Fibroblast of skin of right biceps (primary cell): ENCODE measurements around the gene ACAA1.

Experiments used
- DNase-seq: peaks from one replicate; pipeline ENCODE4 v3.0.0-alpha.2; 2013

ACAA1 gene

DNA sequence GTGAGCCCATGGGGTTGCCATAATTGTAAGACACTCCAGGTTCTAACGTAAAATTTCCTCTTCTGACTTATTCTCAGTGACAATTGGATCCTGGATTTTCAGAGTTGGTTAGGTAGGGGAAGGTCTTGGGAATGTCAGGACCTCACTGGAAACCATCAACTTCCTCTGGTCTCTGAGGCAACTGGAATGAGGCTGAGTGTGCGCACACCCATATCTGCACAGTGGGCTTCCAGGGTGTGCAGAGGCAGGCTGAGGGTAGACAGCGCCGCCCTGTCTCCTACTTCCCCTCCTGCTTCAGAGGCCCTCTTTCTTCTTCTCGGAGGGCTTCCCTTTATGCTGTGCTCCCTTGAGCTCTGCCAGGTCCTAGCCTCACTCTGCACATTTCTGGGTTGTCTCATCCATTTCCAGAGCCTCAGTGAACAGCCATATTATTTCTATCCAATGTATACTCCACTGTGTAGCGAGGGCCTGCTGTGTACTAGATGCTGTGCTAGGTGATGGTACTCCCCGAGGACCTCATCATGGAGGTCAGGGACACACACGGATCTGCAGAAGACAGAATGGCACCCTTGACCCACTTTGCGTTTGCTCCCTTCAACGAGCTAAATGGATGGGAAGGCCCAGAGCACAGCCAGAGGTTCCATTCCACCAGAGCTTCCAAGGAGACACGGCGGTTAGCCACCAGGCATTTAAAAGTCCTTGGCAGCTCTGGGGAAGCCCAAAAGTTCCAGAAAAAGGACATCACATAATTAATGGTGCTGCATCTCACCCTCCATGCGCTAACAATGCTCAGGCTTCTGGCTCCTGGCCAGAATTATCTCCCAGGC lies 18.3 kb downstream of the ACAA1 start:
- DNase-seq, result no peak

DNA sequence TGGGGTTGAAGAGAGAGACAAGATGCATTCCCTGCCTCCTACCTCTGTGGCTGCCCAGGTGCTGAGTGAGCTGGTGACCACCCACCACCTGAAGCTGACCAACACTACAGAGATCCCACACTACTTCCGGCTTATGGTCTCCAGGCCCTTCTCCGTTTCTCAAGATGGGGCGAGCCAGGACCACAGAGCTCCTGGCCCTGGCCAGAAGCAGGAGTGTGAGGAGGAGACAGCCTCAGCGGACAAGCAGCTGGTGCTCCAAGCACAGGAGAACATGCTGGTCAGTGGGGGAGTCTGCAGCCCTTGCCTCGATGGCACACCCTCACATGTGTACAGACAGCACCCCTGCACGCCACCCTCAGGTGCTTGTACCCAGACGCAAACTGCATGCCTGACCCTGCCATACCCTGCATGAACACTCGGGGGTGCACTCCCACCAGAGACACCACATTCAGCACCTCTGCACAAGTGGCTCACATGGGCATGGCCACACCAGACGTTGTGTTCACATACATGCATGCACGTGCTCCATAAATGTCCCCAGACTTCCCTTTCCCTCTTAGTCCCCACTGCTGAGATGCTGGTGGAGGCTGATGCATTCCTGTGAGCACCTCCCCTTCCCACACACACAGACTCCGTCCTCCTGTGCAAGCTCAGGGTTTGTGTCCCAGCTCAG lies 19.0 kb downstream of the ACAA1 start:
- DNase-seq, result peak; percentile 54

DNA sequence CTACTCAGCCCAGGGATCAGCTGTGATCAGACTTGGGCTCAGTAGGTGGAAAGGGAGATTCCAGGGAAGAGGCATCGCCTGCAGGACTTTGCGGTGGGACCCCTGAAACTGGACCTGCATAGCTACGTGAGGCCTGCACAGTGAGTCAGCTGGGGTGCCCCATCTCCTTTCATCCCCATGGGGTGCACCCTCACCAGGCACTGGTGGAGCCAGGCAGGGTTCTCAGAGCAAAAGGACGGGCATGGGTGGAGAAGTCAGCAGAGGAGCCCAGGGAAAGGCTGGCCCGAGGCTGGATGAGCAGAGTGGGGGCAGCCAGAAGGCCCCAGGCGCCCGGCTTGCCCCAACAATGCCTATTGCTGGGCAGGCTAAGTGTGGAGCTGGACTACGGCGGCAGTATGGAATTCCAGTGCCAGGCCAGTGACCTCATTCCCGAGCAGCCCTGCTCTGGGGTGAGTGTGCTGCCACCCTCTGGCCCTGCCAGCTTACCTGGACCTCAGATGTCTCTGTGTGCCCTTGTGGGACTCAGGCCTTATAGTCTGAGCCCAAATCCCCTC lies 19.7 kb downstream of the ACAA1 start:
- DNase-seq, result no peak

DNA sequence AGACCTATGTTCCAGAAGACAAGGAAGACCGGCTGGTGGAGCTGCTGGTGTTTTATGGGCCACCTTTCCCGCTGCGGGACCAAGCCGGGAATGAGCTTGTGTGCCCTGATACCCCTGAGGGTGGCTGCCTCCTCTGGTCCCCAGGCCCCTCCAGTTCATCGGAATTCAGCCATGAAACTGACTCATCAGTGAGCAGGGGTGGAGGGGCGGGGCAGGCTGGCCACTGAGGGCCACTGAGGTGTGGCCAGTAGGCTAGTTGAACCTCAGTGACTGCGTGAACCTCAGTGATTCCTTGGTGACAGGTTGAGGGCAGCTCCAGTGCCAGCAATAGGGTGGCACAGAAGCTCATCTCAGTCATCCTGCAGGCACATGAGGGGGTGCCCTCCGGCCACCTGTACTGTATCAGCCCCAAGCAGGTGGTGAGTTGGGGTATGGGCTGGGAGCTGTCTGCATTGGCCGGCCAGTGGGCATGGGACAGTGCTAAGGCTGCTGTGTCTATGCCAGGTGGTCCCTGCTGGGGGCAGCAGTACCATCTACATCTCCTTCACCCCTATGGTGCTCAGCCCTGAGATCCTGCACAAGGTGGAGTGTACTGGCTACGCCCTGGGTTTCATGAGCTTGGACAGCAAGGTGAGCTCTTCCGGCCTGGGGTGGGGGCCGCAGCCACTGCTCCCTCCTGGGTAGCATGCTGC lies 20.3 kb downstream of the ACAA1 start:
- no peak for DNase-seq

DNA sequence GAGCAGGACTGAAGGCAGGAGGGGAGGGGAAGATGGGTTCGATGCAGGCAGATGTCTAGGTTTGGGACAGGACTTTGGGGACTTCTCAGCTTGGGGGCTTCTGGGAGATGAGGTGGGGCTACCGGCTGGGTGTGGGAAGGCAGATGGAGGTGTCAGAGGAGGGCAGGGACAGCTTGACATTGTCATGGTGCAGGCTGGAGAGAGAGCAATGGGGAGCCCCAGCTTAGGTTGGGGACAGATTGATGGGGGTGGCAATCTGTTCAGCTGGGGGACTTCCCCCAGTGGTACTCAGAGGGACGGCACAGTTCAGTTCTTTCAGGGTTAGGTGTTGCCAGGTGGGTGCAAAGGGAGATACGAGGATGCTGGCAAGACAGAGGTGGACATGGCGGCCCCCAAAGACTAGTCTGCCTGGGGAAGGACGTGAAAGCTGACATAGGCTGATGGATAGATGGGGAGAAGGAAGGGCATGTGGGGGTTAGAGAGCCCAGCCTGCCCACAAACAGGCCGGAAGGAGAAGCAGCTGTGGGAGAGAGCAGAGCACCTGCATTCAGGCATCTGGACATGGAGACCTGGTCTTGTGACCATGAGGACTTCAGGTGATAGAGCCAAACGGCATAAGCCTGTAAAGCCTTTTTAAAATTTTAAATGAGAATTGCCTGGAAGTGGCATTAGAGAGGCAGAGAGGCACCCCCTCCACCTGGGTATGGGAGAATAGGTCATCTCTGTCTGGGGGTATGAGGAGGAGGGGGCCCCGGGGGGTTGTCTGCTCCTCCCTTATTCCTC lies 21.1 kb downstream of the ACAA1 start:
- no peak for DNase-seq

DNA sequence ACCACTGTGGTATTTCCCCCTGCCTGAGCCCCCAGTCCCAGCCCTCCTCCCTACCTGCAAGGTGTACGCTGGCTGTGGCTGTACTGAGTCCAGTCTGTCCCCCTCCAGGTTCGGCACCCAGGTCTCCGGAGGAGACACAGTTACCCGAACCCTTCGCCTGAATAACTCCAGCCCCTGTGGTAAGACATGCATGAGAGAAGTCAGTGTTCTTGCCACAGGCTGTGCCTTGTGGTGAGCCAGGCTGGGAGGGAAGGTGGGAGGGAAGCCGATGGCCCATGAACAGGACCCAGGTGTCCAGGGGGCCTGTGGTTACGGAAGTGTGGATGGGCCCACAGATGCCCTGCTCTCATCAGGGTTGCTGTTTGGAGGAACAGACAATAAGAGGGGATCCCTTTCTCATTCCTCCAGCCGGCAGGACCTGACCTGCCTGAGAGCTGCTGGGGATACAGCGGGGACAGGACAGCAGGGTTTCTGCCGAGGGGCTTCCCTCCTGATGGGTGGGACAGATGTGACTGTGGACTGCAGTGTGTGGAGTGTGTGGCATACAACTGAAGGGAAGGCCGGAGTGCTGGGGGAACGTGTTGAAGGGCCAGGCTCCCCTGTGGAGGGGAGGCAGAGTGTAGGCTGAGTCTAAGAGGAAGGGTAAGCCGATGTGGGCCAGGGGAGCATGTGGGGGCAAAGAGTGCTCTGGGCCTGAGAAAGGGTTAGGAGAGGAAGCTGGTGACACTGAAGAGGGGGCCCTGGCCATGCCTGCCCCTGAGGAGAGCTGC lies 21.9 kb downstream of the ACAA1 start:
- DNase-seq, result no peak

DNA sequence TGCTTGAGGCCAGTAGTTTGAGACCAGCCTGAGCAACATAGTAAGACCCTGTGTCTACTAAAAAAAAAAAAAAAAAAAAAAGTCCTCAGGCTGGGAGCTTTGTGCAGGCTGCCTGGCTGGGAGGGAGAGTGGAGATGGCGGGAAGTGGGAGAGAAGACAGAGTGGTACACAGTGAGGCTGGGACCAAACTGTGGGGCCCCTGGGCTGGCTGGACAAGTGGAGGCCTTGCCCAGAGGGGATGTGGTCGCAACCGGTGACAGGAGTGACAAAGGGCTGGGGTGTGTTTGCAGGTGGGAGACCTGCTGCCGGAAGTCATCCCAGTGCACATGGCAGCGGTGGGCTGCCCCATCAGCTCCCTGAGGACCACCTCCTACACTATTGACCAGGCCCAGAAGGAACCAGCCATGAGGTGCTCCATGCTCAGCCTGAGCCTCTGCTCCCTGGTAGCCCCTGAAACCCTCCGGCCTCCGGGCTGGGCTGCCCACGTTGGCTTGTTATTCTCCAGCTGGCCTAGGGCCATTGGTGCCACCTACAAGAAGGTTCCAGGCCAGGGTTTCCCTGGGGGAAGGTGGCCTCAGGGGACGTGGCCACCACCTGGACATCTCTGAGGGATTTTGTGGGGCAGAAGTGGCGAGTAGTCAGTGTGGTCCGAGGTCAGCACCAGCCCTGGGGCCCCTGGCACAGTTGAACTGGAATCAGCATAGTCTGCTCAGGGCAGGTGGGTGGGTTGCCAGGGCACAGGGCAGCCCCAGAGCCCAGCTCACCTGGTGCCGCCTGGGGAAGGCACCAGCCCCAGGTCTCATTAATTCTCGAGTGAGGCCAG lies 22.7 kb downstream of the ACAA1 start:
- DNase-seq, result no peak

DNA sequence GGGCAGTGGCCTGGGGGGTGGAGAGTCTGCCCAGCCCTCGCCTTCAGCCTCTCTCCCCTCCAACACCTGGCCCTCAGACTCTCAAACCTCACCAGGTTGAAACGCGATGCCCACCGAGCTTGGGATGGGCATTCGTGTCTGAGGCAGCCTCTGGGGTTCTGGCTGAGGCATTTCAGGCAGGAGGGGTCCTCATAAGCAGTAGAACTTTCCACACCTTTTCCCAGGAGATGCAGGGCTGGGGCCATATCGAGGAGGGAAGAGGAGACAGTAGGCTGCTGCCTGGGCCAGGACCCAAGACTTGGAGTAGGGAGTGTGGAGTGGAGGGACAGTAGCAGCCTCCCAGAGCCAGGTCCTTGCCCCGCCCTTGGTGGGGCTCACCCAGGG lies 24.6 kb downstream of the ACAA1 start:
- DNase-seq, result no peak

DNA sequence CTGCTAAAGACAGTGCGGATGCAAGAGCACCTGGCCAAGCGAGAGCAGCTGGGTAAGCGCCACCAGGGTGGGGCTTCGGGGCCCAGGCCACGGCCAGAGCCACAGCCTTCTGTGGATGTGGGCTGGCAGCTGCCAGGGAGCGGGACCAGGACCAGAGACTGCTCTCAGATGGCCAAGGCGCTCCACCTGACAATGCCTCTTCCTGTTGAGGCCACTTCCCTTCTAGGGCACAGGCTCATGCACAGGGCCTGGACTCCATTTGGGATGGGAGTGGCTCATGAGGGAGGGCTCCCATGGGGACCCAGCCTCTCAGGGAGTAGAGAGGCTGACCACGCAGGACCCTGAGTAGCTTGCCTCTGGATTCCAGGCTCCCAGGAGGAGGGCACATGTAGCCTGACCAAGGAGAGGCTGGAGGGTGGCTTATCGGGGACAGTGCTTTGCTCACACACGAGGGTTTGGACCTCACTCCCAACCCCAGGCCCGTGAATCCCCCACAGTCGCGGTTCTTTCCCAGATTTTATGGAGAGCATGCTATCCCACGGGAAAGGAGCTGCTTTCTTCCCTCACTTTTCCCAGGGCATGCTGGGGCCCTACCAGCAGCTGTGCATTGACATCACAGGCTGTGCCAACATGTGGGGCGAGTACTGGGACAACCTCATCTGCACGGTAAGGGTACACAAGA lies 25.1 kb downstream of the ACAA1 start:
- no peak for DNase-seq

DNA sequence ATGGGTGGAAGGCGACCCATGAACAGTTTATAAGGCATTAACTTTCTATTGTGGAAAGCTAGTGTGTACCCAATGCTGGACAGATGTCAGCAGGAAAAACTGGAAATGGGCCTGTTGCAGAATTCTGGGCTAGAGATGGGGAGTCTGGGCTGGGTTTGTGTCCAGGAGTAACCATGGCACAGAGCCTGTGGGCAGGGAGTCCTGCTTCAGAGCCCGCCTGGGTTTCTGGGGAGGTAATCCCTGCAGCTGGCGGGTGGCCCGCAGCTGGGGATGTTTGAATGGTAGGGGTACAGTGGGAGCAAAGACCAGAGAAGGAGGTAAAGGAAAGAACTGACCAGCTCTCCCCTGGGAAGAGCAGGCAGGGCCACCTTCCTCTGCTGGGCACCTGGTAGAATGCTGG lies 25.7 kb downstream of the ACAA1 start:
- DNase-seq, result no peak

DNA sequence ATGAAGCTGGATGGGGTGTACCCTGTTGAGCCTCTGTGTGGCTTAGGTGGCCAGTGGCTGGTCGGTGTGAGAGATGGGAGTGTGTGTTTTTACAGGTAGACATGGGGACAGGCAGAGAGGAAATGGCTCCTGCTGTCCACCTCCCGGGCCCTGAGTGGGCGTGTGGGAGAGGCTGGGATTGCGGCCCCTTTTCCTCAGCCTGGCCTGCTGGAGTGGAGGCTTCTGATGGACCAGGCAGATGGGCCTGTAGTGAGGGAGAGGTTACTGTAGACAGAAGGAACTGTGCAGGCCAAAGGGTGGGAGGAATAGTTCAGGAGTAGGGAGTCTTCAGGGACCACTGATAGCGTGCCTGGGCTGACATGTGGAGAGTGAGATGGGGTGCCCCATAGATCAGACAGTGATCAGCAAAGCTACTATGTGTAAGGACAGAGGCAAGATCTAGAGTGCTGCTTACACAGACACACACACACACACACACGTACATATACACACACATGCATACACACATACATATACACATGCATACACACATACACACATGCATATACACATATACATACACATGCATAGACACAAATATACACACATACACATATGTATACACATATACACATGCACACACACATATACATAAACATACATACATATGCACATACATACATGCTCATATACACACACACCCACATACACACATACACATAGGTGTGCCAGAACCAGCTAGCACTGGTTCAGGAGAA lies 26.4 kb downstream of the ACAA1 start:
- DNase-seq, result no peak

DNA sequence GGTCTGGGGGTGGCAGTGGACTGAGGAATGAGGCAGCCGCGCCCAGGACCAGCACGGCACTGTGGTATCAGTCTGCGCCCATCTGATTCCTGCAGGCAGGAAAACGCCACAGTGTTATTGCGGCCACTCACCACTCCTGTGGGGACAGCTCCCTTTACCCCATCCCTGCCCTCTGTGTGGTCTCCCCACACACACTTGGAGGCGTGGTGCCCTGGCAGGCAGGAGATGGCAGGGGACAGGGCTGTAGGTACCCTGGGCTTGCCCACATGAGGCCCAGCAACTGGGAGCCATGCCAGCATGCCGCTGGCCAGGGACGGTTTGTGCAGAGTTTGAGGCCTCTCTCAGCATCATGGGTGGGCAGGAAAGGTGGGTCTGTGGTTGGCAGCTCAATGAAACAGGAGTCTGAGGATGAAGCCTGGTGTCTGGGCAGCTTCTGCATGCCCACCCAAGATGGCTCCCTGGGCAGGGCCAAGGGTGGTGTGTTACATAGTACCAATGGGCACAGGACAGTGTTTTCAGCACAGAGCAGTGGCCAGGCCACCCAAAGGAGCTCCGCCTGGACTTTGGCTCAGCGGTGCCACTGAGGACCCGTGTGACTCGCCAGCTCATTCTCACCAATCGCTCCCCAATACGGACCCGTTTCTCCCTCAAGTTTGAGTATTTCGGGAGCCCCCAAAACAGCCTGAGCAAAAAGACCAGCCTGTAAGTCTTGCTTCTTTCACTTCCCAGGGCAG lies 27.2 kb downstream of the ACAA1 start:
- DNase-seq, result no peak

DNA sequence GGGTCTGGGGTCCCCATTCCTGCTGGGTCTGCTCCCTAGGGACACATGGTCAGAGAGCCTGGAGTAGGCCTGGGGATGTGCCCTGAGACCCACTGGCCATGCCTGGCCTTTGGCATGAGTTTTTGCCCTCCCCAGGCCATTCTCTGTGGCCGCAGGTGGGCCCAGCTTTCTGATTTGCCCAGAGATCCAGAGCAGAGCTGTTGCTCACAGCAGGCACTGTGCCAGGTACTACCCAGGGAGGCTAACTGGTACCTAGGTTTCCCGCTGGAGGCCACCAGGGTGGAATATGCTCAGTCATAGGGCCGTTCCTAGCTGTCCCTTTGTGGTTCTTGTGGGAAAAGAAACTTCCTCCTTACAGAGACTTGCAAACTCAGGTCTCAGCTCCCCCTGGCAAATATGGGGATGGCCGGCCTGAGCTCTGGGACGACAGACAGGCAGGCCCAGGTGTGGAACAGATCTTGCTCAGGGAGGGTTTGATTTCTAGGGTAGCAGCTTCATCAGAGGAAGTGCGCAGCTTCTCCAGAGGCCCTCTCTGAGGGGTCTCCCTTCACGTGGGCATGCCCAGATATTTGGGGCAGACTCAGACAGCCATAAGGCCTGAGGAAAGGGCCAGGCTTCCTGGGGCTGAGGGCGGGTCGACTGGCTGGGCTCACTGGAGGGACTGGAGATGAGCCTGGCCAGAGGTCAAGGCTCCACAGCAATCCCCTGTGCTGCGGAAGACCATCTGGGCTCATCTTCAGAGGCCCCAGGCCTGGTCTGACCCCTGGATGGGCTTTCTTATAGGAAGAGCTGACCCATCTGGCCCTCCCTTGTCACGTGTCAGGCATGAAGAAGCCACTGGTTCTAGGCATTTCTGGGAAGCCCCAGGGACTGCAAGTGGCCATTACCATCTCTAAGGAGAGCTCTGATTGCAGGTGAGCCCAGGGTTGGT lies 28.0 kb downstream of the ACAA1 start:
- no peak for DNase-seq

DNA sequence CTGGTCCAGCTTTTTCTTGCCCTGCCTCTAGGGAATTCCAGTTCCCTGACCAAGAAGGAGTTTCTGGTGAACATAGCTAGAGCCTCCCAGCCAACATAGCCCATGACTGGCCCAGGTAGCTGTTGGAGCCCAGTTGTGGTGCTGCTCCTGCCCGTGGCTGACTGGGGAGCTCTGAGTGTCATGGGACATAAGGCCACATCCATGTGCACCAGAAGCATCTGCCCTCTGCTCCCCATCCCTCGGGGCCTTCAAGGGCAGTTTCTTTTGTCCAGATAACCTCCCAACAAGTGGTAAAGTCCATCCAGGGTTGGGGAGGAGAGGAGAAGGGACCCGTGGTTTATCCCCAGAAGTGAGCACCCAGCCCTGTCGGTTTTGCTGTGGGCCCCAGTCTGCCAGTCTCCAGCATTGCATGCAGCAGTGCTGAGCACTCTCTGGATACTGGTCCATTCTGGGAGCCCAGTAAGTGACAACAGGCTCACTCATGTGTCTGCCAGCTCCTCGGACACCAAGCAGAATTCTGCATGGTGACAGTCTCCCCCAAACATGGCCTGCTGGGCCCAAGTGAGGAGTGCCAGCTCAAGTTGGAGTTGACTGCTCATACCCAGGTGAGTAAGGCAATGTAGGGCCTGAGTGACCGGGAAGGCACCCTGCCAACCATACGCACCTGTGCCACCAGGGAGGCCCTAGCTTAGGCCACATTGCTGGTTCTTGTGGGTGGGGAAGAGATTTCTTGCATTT lies 28.8 kb downstream of the ACAA1 start:
- no peak for DNase-seq

DNA sequence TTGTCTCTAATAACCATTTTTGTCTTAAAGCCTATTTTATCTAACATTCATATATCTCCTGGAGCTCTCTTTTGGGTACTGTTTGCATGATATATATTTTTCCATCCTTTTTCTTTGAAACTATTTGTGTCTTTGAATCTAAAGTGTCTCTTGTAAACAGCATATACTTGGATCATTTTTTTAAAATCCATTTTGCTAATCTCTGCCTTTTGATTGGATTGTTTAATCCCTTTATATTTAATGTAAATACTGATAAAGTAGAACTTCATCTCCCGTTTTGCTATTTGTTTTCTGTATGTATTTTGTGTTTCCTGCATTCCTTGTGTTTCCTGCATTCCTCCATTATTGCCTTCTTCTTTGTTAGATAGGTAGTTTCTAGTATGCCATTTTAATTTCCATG lies 31.4 kb downstream of the ACAA1 start:
- no peak for DNase-seq

DNA sequence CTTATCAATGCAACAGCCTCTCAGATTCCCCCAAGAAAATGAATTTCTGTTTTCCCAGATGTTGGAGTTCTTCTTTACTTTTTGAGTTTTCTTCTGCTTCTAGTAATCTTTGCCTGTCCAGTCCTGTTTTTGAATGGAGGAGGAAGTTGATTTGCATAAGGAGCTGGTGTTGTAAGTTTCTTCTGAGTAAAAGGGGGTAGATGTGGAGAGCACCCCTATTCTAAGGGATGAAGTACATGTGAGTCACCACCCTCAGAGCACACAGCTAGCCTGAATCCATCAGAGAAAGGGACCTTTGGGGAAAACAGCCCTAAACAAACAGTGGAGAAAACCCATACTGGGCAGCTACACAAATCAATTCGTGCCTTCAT lies 34.5 kb downstream of the ACAA1 start:
- no peak for DNase-seq

DNA sequence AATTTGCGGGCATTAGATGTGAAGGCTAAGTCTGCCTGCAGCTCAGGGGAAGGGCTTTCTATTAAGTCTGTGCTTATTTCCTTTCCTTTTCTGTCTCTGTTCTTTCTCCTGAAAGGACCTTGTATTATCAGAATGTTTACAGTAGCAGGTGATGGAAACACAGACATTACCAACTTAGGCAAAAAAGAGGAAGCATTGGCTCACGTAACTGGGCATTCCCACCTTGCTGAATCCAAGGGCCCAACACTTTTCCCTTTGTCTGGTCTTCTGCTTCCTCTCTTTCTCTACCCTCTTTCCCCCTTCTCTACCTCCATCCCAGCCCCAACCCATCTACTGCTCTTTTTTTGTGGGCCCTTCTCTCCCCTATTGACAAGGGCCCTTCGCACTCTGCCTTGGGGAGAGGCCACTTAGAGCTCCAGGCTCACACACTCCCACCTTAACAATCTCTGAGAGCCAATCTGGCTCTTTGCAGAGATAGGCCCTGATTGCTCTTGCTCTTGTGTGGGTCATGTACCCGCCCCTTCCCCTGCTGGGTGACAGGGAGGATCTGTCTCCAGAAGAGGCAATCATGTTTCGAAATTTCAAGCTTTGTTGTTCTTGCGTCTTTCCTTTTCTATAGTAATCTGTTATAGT lies 35.0 kb downstream of the ACAA1 start:
- no peak for DNase-seq
